ENCODE measurements around the gene FBXO44.

The FBXO44 gene

DNA sequence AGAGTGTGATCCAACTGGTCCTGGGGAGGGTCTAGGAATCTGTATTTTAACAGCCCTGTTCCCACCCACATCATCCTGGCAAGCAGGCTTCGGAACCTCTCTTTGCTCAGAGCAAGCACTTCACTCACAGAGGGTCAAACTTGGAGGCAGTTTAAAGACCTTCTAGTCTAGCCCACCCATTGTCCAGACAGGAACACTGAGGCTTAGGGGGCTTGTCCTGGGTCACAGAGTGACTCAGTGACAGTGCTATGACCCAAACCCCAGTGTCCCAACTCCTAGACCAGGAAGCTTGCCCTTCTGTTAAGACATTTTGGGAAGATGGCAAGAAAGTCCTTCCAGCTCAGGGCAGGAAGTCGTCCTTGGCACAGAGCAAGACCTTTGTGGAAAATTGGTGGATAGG is 36.9 kb upstream of the FBXO44 start:
- H3K27ac ChIP-seq (ENCODE audit: low read depth, low read length, poor library complexity, severe bottlenecking) = no peak overlapping the region
- no peaks in the 10 kb centered on the region for H4K20me1 ChIP-seq (ENCODE audit: insufficient read depth, low read length)
- H3K27me3 ChIP-seq (ENCODE audit: insufficient read depth, low read length) = peaks cover 8% of the 10 kb centered on the region
- H3K4me1 ChIP-seq (ENCODE audit: insufficient read depth, low read length, severe bottlenecking) = no peaks in the 10 kb centered on the region
- no peaks in the 10 kb centered on the region for H3K79me2 ChIP-seq (ENCODE audit: insufficient read depth, low read length)
- TF ChIP-seq, protein P1, sequence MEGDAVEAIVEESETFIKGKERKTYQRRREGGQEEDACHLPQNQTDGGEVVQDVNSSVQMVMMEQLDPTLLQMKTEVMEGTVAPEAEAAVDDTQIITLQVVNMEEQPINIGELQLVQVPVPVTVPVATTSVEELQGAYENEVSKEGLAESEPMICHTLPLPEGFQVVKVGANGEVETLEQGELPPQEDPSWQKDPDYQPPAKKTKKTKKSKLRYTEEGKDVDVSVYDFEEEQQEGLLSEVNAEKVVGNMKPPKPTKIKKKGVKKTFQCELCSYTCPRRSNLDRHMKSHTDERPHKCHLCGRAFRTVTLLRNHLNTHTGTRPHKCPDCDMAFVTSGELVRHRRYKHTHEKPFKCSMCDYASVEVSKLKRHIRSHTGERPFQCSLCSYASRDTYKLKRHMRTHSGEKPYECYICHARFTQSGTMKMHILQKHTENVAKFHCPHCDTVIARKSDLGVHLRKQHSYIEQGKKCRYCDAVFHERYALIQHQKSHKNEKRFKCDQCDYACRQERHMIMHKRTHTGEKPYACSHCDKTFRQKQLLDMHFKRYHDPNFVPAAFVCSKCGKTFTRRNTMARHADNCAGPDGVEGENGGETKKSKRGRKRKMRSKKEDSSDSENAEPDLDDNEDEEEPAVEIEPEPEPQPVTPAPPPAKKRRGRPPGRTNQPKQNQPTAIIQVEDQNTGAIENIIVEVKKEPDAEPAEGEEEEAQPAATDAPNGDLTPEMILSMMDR (IDR thresholded peaks at IDR 0.05; ENCODE audit: low read length) = no peak
- TF ChIP-seq EZH2 (IDR thresholded peaks at IDR 0.05; ENCODE audit: borderline replicate concordance, low read length) = no peak
- no peaks in the 10 kb centered on the region for H3K9me3 ChIP-seq (ENCODE audit: low read length)
- no peaks in the 10 kb centered on the region for H3F3A ChIP-seq (ENCODE audit: insufficient read depth, low read length)
- no peak overlapping the region for H3K4me2 ChIP-seq (ENCODE audit: low read length)
- H2AFZ ChIP-seq (ENCODE audit: low read length) = no peak overlapping the region
- H3K9ac ChIP-seq (ENCODE audit: low read length) = no peak overlapping the region
- no peaks in the 10 kb centered on the region for H3K9me2 ChIP-seq (ENCODE audit: low read depth, low read length)
- no peak overlapping the region for H3K4me3 ChIP-seq (ENCODE audit: low read depth, low read length, poor library complexity, severe bottlenecking)
- H3K36me3 ChIP-seq (ENCODE audit: insufficient read depth, low read length) = no peaks in the 10 kb centered on the region

DNA sequence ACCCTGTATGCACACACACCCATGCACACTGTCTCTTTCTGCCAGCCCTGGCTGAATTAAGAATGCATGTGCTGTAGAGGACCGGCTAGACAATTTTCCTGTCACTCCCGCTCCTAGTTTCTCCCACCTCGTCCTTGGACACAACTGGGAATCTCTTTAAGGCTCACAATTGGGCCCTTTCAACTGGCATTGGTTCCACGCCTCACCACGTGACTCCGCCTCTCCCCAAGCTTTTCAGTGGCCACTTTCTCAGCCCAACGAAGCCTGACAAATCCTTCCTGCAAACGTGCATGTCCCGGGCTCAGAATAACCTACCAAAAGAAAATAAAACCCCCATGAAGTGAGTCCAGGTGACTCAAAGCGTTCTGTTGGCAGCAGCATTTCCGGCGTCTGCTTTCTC is 34.3 kb upstream of the FBXO44 start:
- H4K20me1 ChIP-seq (ENCODE audit: insufficient read depth, low read length) = no peaks in the 10 kb centered on the region
- peaks cover 8% of the 10 kb centered on the region for H3K27me3 ChIP-seq (ENCODE audit: insufficient read depth, low read length)
- H3F3A ChIP-seq (ENCODE audit: insufficient read depth, low read length) = no peaks in the 10 kb centered on the region
- no peak overlapping the region for H3K4me2 ChIP-seq (ENCODE audit: low read length)
- no peak overlapping the region for H3K27ac ChIP-seq (ENCODE audit: low read depth, low read length, poor library complexity, severe bottlenecking)
- H3K9ac ChIP-seq (ENCODE audit: low read length) = no peak overlapping the region
- no peaks in the 10 kb centered on the region for H3K79me2 ChIP-seq (ENCODE audit: insufficient read depth, low read length)
- H3K9me3 ChIP-seq (ENCODE audit: low read length) = no peaks in the 10 kb centered on the region
- H2AFZ ChIP-seq (ENCODE audit: low read length) = no peak overlapping the region
- H3K36me3 ChIP-seq (ENCODE audit: insufficient read depth, low read length) = no peaks in the 10 kb centered on the region
- H3K4me1 ChIP-seq (ENCODE audit: insufficient read depth, low read length, severe bottlenecking) = no peaks in the 10 kb centered on the region
- no peaks in the 10 kb centered on the region for H3K9me2 ChIP-seq (ENCODE audit: low read depth, low read length)
- no peak overlapping the region for H3K4me3 ChIP-seq (ENCODE audit: low read depth, low read length, poor library complexity, severe bottlenecking)
- TF ChIP-seq, protein P1 (IDR thresholded peaks at IDR 0.05; ENCODE audit: low read length) = no peak
- no peak for TF ChIP-seq EZH2 (IDR thresholded peaks at IDR 0.05; ENCODE audit: borderline replicate concordance, low read length)

DNA sequence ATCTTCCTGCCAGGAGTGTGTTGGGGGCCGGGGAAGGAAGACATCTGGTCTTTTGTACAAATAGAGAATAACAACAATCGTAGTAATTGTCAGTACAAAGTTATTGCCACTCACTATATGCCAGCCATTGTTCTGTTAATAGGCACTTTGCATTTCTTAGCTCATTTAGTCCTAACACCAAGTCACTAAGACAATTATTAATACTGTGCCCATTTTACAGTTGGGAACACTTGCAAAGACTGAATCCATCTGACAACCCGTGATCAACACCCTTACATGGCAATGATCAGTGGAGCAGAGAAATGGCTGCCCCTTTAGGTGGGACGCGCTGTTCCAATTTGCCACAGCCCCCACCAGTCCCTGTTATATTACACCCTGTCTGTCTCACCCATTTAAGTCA is 33.8 kb upstream of the FBXO44 start:
- TF ChIP-seq EZH2 (IDR thresholded peaks at IDR 0.05; ENCODE audit: borderline replicate concordance, low read length) = no peak
- TF ChIP-seq, protein P1 (IDR thresholded peaks at IDR 0.05; ENCODE audit: low read length) = no peak

More for the DNA sequence above, 33.8 kb upstream of the FBXO44 start:
- Histone ChIP-seq H2AFZ (ENCODE audit: low read length) (no peak overlapping the region), H3K4me1 (ENCODE audit: insufficient read depth, low read length, severe bottlenecking) (no peaks in the 10 kb centered on the region), H4K20me1 (ENCODE audit: insufficient read depth, low read length) (no peaks in the 10 kb centered on the region), H3K27me3 (ENCODE audit: insufficient read depth, low read length) (peaks cover 8% of the 10 kb centered on the region), H3K9me3 (ENCODE audit: low read length) (no peaks in the 10 kb centered on the region), H3K4me2 (ENCODE audit: low read length) (no peak overlapping the region), H3K4me3 (ENCODE audit: low read depth, low read length, poor library complexity, severe bottlenecking) (no peak overlapping the region), H3K36me3 (ENCODE audit: insufficient read depth, low read length) (no peaks in the 10 kb centered on the region), H3K9me2 (ENCODE audit: low read depth, low read length) (no peaks in the 10 kb centered on the region), H3F3A (ENCODE audit: insufficient read depth, low read length) (no peaks in the 10 kb centered on the region), H3K27ac (ENCODE audit: low read depth, low read length, poor library complexity, severe bottlenecking) (no peak overlapping the region), H3K9ac (ENCODE audit: low read length) (no peak overlapping the region), H3K79me2 (ENCODE audit: insufficient read depth, low read length) (no peaks in the 10 kb centered on the region)
